HUES6 (cell line): ENCODE measurements around the gene ADAM12.

Experiments used
- H3K27ac ChIP-seq: 2 replicates; pipeline ENCODE4 v1.7.0; 2013; ENCODE audit warnings: low read depth, mild to moderate bottlenecking, low read length, inconsistent platforms
- H3K27me3 ChIP-seq: 2 replicates; pipeline ENCODE4 v1.6.1; 2013; ENCODE audit warnings: low read length; ENCODE audit not compliant: control insufficient read depth, insufficient read depth
- H3K36me3 ChIP-seq: 2 replicates; pipeline ENCODE4 v1.6.1; 2013; ENCODE audit warnings: low read length; ENCODE audit not compliant: control insufficient read depth, insufficient read depth
- H3K4me1 ChIP-seq: 2 replicates; pipeline ENCODE4 v1.6.1; 2013; ENCODE audit warnings: low read length; ENCODE audit not compliant: control insufficient read depth, insufficient read depth
- H3K4me3 ChIP-seq: 2 replicates; pipeline ENCODE4 v1.5.1; 2013; ENCODE audit warnings: low read depth, low read length
- H3K9ac ChIP-seq: one replicate; pipeline ENCODE4 v1.6.1; 2013; ENCODE audit warnings: mild to moderate bottlenecking, low read length
- H3K9me3 ChIP-seq: 2 replicates; pipeline ENCODE4 v1.6.1; 2013; ENCODE audit warnings: low read depth, low read length; ENCODE audit not compliant: control insufficient read depth, insufficient read depth

The ADAM12 gene

GRCh38 chr10:126170371-126170770 is 217.9 kb downstream of the ADAM12 start:
- Histone ChIP-seq H3K9ac (no peak overlapping the region), H3K27ac (no peak overlapping the region)

GRCh38 chr10:126169899-126170298 is 218.4 kb downstream of the ADAM12 start:
- Histone ChIP-seq H3K27ac (no peak overlapping the region), H3K9me3 (no peaks in the 10 kb centered on the region), H3K4me1 (no peaks in the 10 kb centered on the region), H3K9ac (no peak overlapping the region), H3K27me3 (no peaks in the 10 kb centered on the region), H3K4me3 (no peak overlapping the region), H3K36me3 (no peaks in the 10 kb centered on the region)

More at GRCh38 chr10:126170371-126170770, 217.9 kb downstream of the ADAM12 start:
- H3K36me3 ChIP-seq = no peaks in the 10 kb centered on the region
- H3K27me3 ChIP-seq = no peaks in the 10 kb centered on the region
- no peaks in the 10 kb centered on the region for H3K9me3 ChIP-seq
- peaks cover under 1% of the 10 kb centered on the region for H3K4me1 ChIP-seq
- no peak overlapping the region for H3K4me3 ChIP-seq

- Histone ChIP-seq H3K4me3 (no peak overlapping the region), H3K4me1 (no peaks in the 10 kb centered on the region), H3K9me3 (no peaks in the 10 kb centered on the region), H3K9ac (no peak overlapping the region), H3K27ac (no peak overlapping the region), H3K27me3 (no peaks in the 10 kb centered on the region), H3K36me3 (no peaks in the 10 kb centered on the region)
These were observed 221.5 kb downstream of the ADAM12 start for GRCh38 chr10:126166797-126167196.

- no peaks in the 10 kb centered on the region for H3K4me1 ChIP-seq
- no peaks in the 10 kb centered on the region for H3K27me3 ChIP-seq
- no peak overlapping the region for H3K9ac ChIP-seq
- H3K9me3 ChIP-seq = no peaks in the 10 kb centered on the region
- H3K4me3 ChIP-seq = no peak overlapping the region
- H3K36me3 ChIP-seq = no peaks in the 10 kb centered on the region
- H3K27ac ChIP-seq = no peak overlapping the region
These were observed 222.4 kb downstream of the ADAM12 start for GRCh38 chr10:126165874-126166273.

GRCh38 chr10:126163506-126163905 is 224.8 kb downstream of the ADAM12 start:
- Histone ChIP-seq H3K4me3 (no peak overlapping the region), H3K27me3 (no peaks in the 10 kb centered on the region), H3K4me1 (no peaks in the 10 kb centered on the region), H3K9me3 (no peaks in the 10 kb centered on the region), H3K27ac (no peak overlapping the region), H3K9ac (no peak overlapping the region), H3K36me3 (no peaks in the 10 kb centered on the region)

- Histone ChIP-seq H3K27me3 (no peaks in the 10 kb centered on the region), H3K9ac (no peak overlapping the region), H3K4me3 (no peak overlapping the region), H3K36me3 (no peaks in the 10 kb centered on the region), H3K4me1 (peaks cover 11% of the 10 kb centered on the region), H3K27ac (no peak overlapping the region), H3K9me3 (no peaks in the 10 kb centered on the region)
These were observed 226.6 kb downstream of the ADAM12 start for GRCh38 chr10:126161691-126162090.

GRCh38 chr10:126160971-126161630 is 227.2 kb downstream of the ADAM12 start:
- Histone ChIP-seq H3K4me3 (no peak overlapping the region), H3K4me1 (peaks cover 15% of the 10 kb centered on the region), H3K9me3 (no peaks in the 10 kb centered on the region), H3K9ac (no peak overlapping the region), H3K36me3 (no peaks in the 10 kb centered on the region), H3K27me3 (no peaks in the 10 kb centered on the region), H3K27ac (no peak overlapping the region)

- Histone ChIP-seq H3K9ac (no peak overlapping the region), H3K36me3 (no peaks in the 10 kb centered on the region), H3K27ac (no peak overlapping the region), H3K9me3 (no peaks in the 10 kb centered on the region), H3K27me3 (no peaks in the 10 kb centered on the region), H3K4me1 (peaks cover 19% of the 10 kb centered on the region), H3K4me3 (no peak overlapping the region)
These were observed 227.7 kb downstream of the ADAM12 start for GRCh38 chr10:126160571-126160970.

GRCh38 chr10:126158133-126158892 is 230.0 kb downstream of the ADAM12 start:
- Histone ChIP-seq H3K4me1 (peaks cover 42% of the 10 kb centered on the region), H3K4me3 (no peak overlapping the region)

GRCh38 chr10:126157189-126157588 is 231.1 kb downstream of the ADAM12 start:
- Histone ChIP-seq H3K36me3 (no peaks in the 10 kb centered on the region), H3K9ac (no peak overlapping the region), H3K27me3 (no peaks in the 10 kb centered on the region), H3K4me3 (no peak overlapping the region), H3K27ac (no peak overlapping the region), H3K4me1 (peaks cover 50% of the 10 kb centered on the region), H3K9me3 (no peaks in the 10 kb centered on the region; the same call in 1 of the 2 replicates)

More at GRCh38 chr10:126158133-126158892, 230.0 kb downstream of the ADAM12 start:
- H3K27me3 ChIP-seq = no peaks in the 10 kb centered on the region
- H3K36me3 ChIP-seq = no peaks in the 10 kb centered on the region
- H3K9ac ChIP-seq = no peak overlapping the region
- H3K27ac ChIP-seq = no peak overlapping the region
- no peaks in the 10 kb centered on the region for H3K9me3 ChIP-seq

GRCh38 chr10:126156503-126156902 is 231.8 kb downstream of the ADAM12 start:
- Histone ChIP-seq H3K9ac (no peak overlapping the region), H3K4me3 (no peak overlapping the region), H3K9me3 (no peaks in the 10 kb centered on the region; the same call in 1 of the 2 replicates), H3K36me3 (no peaks in the 10 kb centered on the region), H3K27ac (no peak overlapping the region), H3K4me1 (peaks cover 50% of the 10 kb centered on the region), H3K27me3 (no peaks in the 10 kb centered on the region)
